ENCODE measurements around the gene HHAT.

- TF ChIP-seq TAF1 (CRISPR knock-in tag; IDR thresholded peaks at IDR 0.05) (no peak), ZSCAN30 (CRISPR knock-in tag; IDR thresholded peaks at IDR 0.05) (no peak)
- TF ChIP-seq, protein P1, sequence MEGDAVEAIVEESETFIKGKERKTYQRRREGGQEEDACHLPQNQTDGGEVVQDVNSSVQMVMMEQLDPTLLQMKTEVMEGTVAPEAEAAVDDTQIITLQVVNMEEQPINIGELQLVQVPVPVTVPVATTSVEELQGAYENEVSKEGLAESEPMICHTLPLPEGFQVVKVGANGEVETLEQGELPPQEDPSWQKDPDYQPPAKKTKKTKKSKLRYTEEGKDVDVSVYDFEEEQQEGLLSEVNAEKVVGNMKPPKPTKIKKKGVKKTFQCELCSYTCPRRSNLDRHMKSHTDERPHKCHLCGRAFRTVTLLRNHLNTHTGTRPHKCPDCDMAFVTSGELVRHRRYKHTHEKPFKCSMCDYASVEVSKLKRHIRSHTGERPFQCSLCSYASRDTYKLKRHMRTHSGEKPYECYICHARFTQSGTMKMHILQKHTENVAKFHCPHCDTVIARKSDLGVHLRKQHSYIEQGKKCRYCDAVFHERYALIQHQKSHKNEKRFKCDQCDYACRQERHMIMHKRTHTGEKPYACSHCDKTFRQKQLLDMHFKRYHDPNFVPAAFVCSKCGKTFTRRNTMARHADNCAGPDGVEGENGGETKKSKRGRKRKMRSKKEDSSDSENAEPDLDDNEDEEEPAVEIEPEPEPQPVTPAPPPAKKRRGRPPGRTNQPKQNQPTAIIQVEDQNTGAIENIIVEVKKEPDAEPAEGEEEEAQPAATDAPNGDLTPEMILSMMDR (CRISPR knock-in tag; IDR thresholded peaks at IDR 0.05), result no peak
These were observed 381.0 kb downstream of the HHAT start for GRCh38 chr1:210709701-210710100.
